GM12878 (cell line): ENCODE measurements around the gene GNA14. TPM values are rescaled to one million over a fixed set of nuclear protein-coding genes. Genes with fewer than 3 reads are reported as not detected.

Experiments used
- ATAC-seq: fragments of 200-7000 bp; cut with Tn5 transposase; 3 replicates; pipeline ENCODE4 v1.9.1; 2020; ENCODE audit warnings: mild to moderate bottlenecking, moderate library complexity
- BruUV-seq: library from RNA; stranded (reverse); fragments of 400-500 nt; replicated peaks from 2 replicates; lab custom pipeline; 2021; lab: Mats Ljungman, UMichigan
- CTCF ChIA-PET: fragments of 300-600 bp; sonication (Branson Sonifier 250); formaldehyde crosslinking; extraction: SDS; loops from one replicate; lab custom pipeline; 2021; ENCODE audit warnings: inconsistent platforms; lab: Yijun Ruan, JAX
- POLR2A ChIA-PET: fragments of 350-600 bp; formaldehyde crosslinking; extraction: SDS; loops from one replicate; lab custom pipeline; 2021; ENCODE audit warnings: inconsistent platforms; lab: Charles Lee
- RAD21 ChIA-PET: fragments of 300-600 bp; sonication (Branson Sonifier 250); formaldehyde crosslinking; loops from one replicate; lab custom pipeline; 2023; ENCODE audit warnings: antibody characterized with exemption; ENCODE audit not compliant: unreplicated experiment; lab: Charles Lee
- SMC1A ChIA-PET: fragments of 300-600 bp; sonication (Branson Sonifier 250); formaldehyde crosslinking; loops from one replicate; lab custom pipeline; 2023; ENCODE audit not compliant: unreplicated experiment, uncharacterized antibody; lab: Charles Lee
- DNase-seq: peaks from one replicate; pipeline ENCODE4 v3.0.0-alpha.2; 2011; ENCODE audit warnings: low read depth, low spot score
- FAIRE-seq: peaks from 3 replicates; lab custom pipeline; 2011; peaks lifted over from hg19 to GRCh38; lab: Jason Lieb, UNC
- H2AFZ ChIP-seq: 2 replicates; pipeline ENCODE4 v1.6.0; 2011; ENCODE audit warnings: low read depth, low read length, control low read depth; ENCODE audit not compliant: control insufficient read depth
- H3K27ac ChIP-seq: 2 replicates; pipeline ENCODE4 v1.5.1; 2011; ENCODE audit warnings: control low read depth; ENCODE audit not compliant: control insufficient read depth, insufficient read depth
- H3K27me3 ChIP-seq, 2 experiments: replicated peaks in 1 of 2; 2 replicates each; pipeline versions ENCODE4 v1.6.0 to v1.6.1; 2011; ENCODE audit warnings: low read length in 1 of 2; ENCODE audit not compliant: control insufficient read depth in 2 of 2, insufficient read depth in 2 of 2
- H3K36me3 ChIP-seq, 2 experiments: 2 replicates each; pipeline ENCODE4 v1.5.1; 2011; ENCODE audit warnings: low read length in 1 of 2; ENCODE audit not compliant: control insufficient read depth in 2 of 2, insufficient read depth in 2 of 2
- H3K4me1 ChIP-seq: 2 replicates; pipeline ENCODE4 v1.6.1; 2011; ENCODE audit warnings: mild to moderate bottlenecking, low read length, moderate library complexity, mixed read lengths; ENCODE audit not compliant: control insufficient read depth, insufficient read depth
- H3K4me2 ChIP-seq: 2 replicates; pipeline ENCODE4 v1.6.0; 2011; ENCODE audit warnings: control low read depth; ENCODE audit not compliant: control insufficient read depth, insufficient read depth
- H3K4me3 ChIP-seq: fragments of 200-600 bp; sonication (generic); 2 replicates; pipeline ENCODE4 v1.5.1; 2016
- H3K79me2 ChIP-seq: 2 replicates; pipeline ENCODE4 v1.6.0; 2011; ENCODE audit warnings: low read length; ENCODE audit not compliant: control insufficient read depth, insufficient read depth
- H3K9ac ChIP-seq: 2 replicates; pipeline ENCODE4 v1.8.0; 2011; ENCODE audit warnings: low read length, control low read depth, mixed read lengths; ENCODE audit not compliant: control insufficient read depth, insufficient read depth
- H3K9me3 ChIP-seq: replicated peaks from 3 replicates; pipeline ENCODE4 v1.5.1; 2011; ENCODE audit warnings: mild to moderate bottlenecking, low read length; ENCODE audit not compliant: control insufficient read depth, insufficient read depth
- H4K20me1 ChIP-seq: 2 replicates; pipeline ENCODE4 v1.6.0; 2011; ENCODE audit not compliant: control insufficient read depth, insufficient read depth
- CREM ChIP-seq: IDR thresholded peaks from 2 replicates; pipeline ENCODE4 v1.6.1; 2014; ENCODE audit warnings: antibody characterized with exemption, low read depth
- IKZF2 ChIP-seq, 2 experiments: fragments of 450-650 bp; IDR thresholded peaks; 2 replicates each; pipeline ENCODE4 v1.6.1; 2017; ENCODE audit warnings: mild to moderate bottlenecking in 2 of 2, moderate library complexity in 2 of 2
- IRF5 ChIP-seq: fragments of 450-650 bp; IDR thresholded peaks from 2 replicates; pipeline ENCODE4 v1.6.1; 2017; ENCODE audit warnings: borderline replicate concordance
- MEF2A ChIP-seq: IDR thresholded peaks from 2 replicates; pipeline ENCODE4 v1.6.1; 2011; ENCODE audit warnings: low read depth, mild to moderate bottlenecking, low read length, moderate library complexity; ENCODE audit not compliant: insufficient read depth
- NKRF ChIP-seq: fragments of 450-650 bp; conservative IDR thresholded peaks from 2 replicates; pipeline ENCODE4 v1.6.1; 2017; ENCODE audit warnings: mild to moderate bottlenecking, moderate library complexity
- NR2C2 ChIP-seq: IDR thresholded peaks from 2 replicates; pipeline ENCODE4 v1.6.1; 2011; ENCODE audit warnings: borderline replicate concordance, low read depth; ENCODE audit not compliant: control insufficient read depth, insufficient read length
- PBX3 ChIP-seq: IDR thresholded peaks from 2 replicates; pipeline ENCODE4 v1.6.1; 2011; ENCODE audit warnings: mild to moderate bottlenecking, low read depth, low read length, moderate library complexity; ENCODE audit not compliant: insufficient replicate concordance
- RAD51 ChIP-seq: fragments of 450-650 bp; IDR thresholded peaks from 2 replicates; pipeline ENCODE4 v1.6.1; 2016; ENCODE audit warnings: moderate library complexity, mild to moderate bottlenecking, inconsistent platforms
- STAT3 ChIP-seq: IDR thresholded peaks from 2 replicates; pipeline ENCODE4 v1.6.1; 2011; ENCODE audit warnings: low read depth, low read length, improper control_type of control experiment
- USF2 ChIP-seq: IDR thresholded peaks from 2 replicates; pipeline ENCODE4 v1.6.1; 2011; ENCODE audit warnings: low read depth, low read length, improper control_type of control experiment, borderline replicate concordance
- ZBTB11 ChIP-seq: fragments of 450-650 bp; formaldehyde crosslinking; IDR thresholded peaks from 2 replicates; pipeline ENCODE4 v1.5.0; 2022; ENCODE audit warnings: mild to moderate bottlenecking, missing genetic modification characterization
- WGBS: methylation state at CpG from one replicate; pipeline ENCODE4 v1.1.6; 2016; ENCODE audit warnings: low lambda C conversion rate; ENCODE audit not compliant: insufficient replicate concordance, insufficient coverage; ENCODE audit errors: missing lambda C conversion rate; 5-methylcytosine and 5-hydroxymethylcytosine counted together
- in situ Hi-C: fragments of 300-500 bp; cut with MboI; formaldehyde crosslinking; loops from 9 replicates; pipeline ENCODE4 v1.14.3; 2018; ENCODE audit warnings: mixed read lengths
- intact Hi-C: fragments of 100-400 bp; cut with micrococcal nuclease; formaldehyde crosslinking; loops from one replicate; pipeline ENCODE4 v1.14.2; 2022; ENCODE audit not compliant: unreplicated experiment
- polyA plus RNA-seq, 11 experiments: library from polyadenylated mRNA; depleted of rRNA in 4 of 11; unstranded in 6 of 11; stranded (reverse) in 5 of 11; fragments of >200 nt; fragmentation: Nextera tagmentation in 4 of 11; fragmentation: Illumina TruSeq in 1 of 11; extraction: Ambion mirVana in 4 of 11; extraction: Trizol in 1 of 11; gene quantifications; 1 replicate in 1 of 11; 2 replicates in 10 of 11; pipeline versions ENCODE4 v1.2.1 to v1.2.3, GENCODE V29; 2011 to 2016; ENCODE audit warnings: inconsistent platforms in 2 of 11, missing spikeins in 2 of 11, low read depth in 1 of 11
- total RNA-seq, 4 experiments: library from RNA; depleted of rRNA in 3 of 4; stranded (reverse); fragments of >200 nt in 3 of 4; fragmentation: Illumina TruSeq in 1 of 4; extraction: Trizol in 1 of 4; gene quantifications; 2 replicates each; pipeline versions ENCODE4 v1.2.1 to v1.2.3, GENCODE V29; 2013 to 2021

GNA14 gene
- total and polyA plus RNA-seq, 10 of the 15 experiments (the other 5 are each of a cell fraction or from before 2014, with no cell fraction given), result 0.17 TPM; not detected in 9

- no peak for TF ChIP-seq IRF5
- TF ChIP-seq, all 136 proteins: peak for 0
These were observed 61.5 kb downstream of the GNA14 start (continued) for GRCh38 chr9:77586591-77586990.

GRCh38 chr9:77585335-77585786, 62.8 kb downstream of the GNA14 start:
- H3K36me3 ChIP-seq, result no peaks in the 10 kb centered on the region
- no peak overlapping the region for H3K27ac ChIP-seq
- FAIRE-seq (no peak), DNase-seq (no peak), ATAC-seq (no peak)
- no peak overlapping the region for H3K4me2 ChIP-seq
- no peaks in the 10 kb centered on the region; a peak in 2 of 4 replicates for H3K27me3 ChIP-seq
- H2AFZ ChIP-seq, result no peak overlapping the region
- in situ Hi-C loops (no loop called here), intact Hi-C loops (loop anchor here (10.0 kb wide), 1 partner anchor 131 kb away; no protein-coding TSS in a partner anchor)
- no peaks in the 10 kb centered on the region for H4K20me1 ChIP-seq
- H3K4me3 ChIP-seq, result no peak overlapping the region
- no peaks in the 10 kb centered on the region; the same call in 2 of the 3 replicates for H3K9me3 ChIP-seq
- no peak overlapping the region for H3K9ac ChIP-seq
- no peaks in the 10 kb centered on the region for H3K4me1 ChIP-seq
- BruUV-seq, result no TSS peak
- ChIA-PET SMC1A (interaction anchor here (2.0 kb wide), 1 partner anchor 11 kb away, joined by 6 read pairs; no protein-coding TSS in a partner anchor), RAD21 (no interaction called here), CTCF (no interaction called here), POLR2A (no interaction called here)
- H3K79me2 ChIP-seq, result no peaks in the 10 kb centered on the region
- 0% methylated on average over 2 of the region's 2 CpGs for WGBS
- TF ChIP-seq MEF2A (no peak), PBX3 (no peak), STAT3 (no peak), RAD51 (no peak), ZBTB11 (no peak), IKZF2 (IDR thresholded peaks at IDR 0.05) (no peak), USF2 (no peak), NR2C2 (no peak), CREM (no peak), NKRF (no peak)
